Measurements from ENCODE around the gene MMP10. TPM values are rescaled to one million over a fixed set of nuclear protein-coding genes. Genes with fewer than 3 reads are reported as not detected.
A peak's percentile ranks its signal among the peaks of the same experiment; 100 is the strongest.

The MMP10 gene
- total RNA-seq: 0.15 to 0.26 TPM in 2 of 3 replicates, not detected in the other
- long read RNA-seq: 0 reads

DNA sequence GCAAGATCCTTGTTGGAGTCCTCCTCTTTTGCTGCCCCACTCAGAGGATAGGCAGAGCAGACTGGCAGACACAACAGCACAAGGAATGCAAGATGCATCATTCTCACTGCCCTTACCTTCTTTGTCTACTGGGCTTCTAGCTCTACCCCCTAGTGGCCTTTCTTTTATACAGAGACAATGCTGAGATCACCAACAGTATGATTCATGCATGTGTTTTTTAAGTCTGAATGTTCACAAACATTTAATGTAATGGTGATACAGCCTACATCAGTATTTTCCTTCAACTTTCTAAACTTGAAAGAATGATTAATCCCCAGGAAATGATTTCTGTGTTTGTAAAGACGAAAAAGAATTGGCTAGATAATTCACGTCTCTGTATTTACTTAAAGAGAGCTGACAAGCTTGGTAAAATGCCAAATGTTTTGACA lies at the start of gene MMP10:
Gene MMP10, minus strand, starts transcription at position 138 of the 428 bp plus-strand sequence. Its CDS starts 37 bp downstream, at position 101.
- no peak within 1 kb of the TSS for H3K27ac Mint-ChIP-seq (ENCODE audit: unreplicated experiment)
- no peaks in the 10 kb centered on the region for H3K27me3 Mint-ChIP-seq (ENCODE audit: low read depth)
- TF ChIP-seq, protein P1, sequence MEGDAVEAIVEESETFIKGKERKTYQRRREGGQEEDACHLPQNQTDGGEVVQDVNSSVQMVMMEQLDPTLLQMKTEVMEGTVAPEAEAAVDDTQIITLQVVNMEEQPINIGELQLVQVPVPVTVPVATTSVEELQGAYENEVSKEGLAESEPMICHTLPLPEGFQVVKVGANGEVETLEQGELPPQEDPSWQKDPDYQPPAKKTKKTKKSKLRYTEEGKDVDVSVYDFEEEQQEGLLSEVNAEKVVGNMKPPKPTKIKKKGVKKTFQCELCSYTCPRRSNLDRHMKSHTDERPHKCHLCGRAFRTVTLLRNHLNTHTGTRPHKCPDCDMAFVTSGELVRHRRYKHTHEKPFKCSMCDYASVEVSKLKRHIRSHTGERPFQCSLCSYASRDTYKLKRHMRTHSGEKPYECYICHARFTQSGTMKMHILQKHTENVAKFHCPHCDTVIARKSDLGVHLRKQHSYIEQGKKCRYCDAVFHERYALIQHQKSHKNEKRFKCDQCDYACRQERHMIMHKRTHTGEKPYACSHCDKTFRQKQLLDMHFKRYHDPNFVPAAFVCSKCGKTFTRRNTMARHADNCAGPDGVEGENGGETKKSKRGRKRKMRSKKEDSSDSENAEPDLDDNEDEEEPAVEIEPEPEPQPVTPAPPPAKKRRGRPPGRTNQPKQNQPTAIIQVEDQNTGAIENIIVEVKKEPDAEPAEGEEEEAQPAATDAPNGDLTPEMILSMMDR (IDR thresholded peaks at IDR 0.05): peak; percentile 74
- peaks cover 4% of the 10 kb centered on the region for H3K9me3 Mint-ChIP-seq (ENCODE audit: low read depth)
- DNase-seq (ENCODE audit: low spot score): no peak
- H3K36me3 Mint-ChIP-seq (ENCODE audit: low read depth): peaks cover 1% of the 10 kb centered on the region
- H3K4me1 Mint-ChIP-seq (ENCODE audit: low read depth): peaks cover 12% of the 10 kb centered on the region
- H3K4me3 Mint-ChIP-seq (ENCODE audit: unreplicated experiment): no peak within 1 kb of the TSS

DNA sequence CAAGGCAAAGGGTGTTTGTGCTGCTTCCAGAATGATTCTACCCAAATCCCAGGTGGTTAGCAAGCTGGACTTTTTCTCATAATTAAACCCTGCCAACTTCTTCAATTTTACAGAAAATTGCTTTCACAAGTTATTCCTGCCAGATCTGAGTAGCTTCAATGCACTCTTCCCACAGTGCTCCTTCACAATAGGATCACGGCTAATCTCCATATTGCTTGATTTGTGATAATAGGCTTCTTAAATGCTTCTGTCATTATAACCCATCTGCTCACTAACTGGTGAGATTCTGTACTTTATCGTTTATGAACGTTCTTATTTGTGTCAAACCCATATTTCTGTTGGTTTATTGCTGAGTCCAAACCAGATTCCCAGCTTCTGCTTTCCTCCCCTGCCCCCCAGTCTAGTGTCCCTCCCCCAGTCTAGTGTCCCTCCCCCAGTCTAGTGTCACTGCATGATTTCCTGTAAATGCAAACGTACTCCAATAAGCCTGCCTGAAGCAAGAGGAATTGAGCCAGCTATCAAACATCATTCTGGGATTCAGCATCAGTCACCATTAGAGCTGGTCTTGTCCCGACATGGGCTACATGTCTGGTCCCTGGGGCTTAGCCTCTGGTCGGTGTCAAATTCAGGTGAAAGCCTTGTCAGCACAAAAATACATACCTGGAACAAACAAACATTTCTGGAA lies 49.0 kb upstream of the MMP10 start:
- no peak overlapping the region for H3K4me3 Mint-ChIP-seq (ENCODE audit: unreplicated experiment)
- no peaks in the 10 kb centered on the region for H3K36me3 Mint-ChIP-seq (ENCODE audit: low read depth)
- DNase-seq (ENCODE audit: low spot score): no peak
- TF ChIP-seq, protein P1 (IDR thresholded peaks at IDR 0.05): no peak
- no peaks in the 10 kb centered on the region for H3K27me3 Mint-ChIP-seq (ENCODE audit: low read depth)
- no peak overlapping the region for H3K27ac Mint-ChIP-seq (ENCODE audit: unreplicated experiment)
- peaks cover 15% of the 10 kb centered on the region for H3K4me1 Mint-ChIP-seq (ENCODE audit: low read depth)
- H3K9me3 Mint-ChIP-seq (ENCODE audit: low read depth): no peaks in the 10 kb centered on the region

DNA sequence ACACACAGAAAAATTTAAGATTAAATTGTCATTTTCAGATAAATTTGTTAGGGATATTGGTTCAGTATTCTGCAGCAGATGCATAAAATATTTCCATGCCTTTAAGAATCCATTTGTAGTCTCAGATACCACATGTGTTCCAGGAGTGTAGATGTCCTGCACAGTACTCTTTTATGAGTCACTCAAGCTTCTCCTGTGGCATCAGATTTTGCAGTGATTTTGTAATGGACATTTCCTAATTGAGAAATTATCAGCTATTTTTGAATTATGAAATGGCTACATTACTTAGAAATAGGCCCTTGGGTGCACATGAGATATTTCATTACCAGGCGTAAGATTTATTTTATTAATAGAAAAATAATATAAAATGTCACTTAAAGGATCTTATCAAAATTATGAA lies 44.1 kb upstream of the MMP10 start:
- Mint-ChIP-seq H3K27me3 (ENCODE audit: low read depth) (peaks cover 1% of the 10 kb centered on the region), H3K36me3 (ENCODE audit: low read depth) (no peaks in the 10 kb centered on the region), H3K4me1 (ENCODE audit: low read depth) (peaks cover 4% of the 10 kb centered on the region), H3K4me3 (ENCODE audit: unreplicated experiment) (no peak overlapping the region), H3K27ac (ENCODE audit: unreplicated experiment) (no peak overlapping the region), H3K9me3 (ENCODE audit: low read depth) (no peaks in the 10 kb centered on the region)
- TF ChIP-seq, protein P1 (IDR thresholded peaks at IDR 0.05): no peak
- no peak for DNase-seq (ENCODE audit: low spot score)

DNA sequence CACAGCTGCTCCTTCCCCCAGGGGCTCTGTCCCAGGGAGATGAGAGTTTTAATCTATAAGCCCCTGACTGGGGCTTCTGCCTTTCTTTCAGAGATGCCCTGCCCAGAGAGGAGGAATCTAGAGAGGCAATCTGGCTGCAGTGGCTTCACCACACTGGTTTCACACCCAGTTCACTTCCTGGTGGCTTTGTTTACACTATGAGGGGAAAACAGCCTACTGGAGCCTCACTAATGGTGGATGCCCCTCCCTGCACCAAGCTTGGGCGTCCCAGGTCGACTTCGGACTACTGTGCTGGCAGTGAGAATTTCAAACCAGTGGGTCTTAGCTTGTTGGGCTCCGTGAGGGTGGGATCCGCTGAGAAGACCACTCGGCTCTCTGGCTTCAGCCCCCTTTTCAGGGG lies 39.1 kb upstream of the MMP10 start:
- H3K27ac Mint-ChIP-seq (ENCODE audit: unreplicated experiment): no peak overlapping the region

DNA sequence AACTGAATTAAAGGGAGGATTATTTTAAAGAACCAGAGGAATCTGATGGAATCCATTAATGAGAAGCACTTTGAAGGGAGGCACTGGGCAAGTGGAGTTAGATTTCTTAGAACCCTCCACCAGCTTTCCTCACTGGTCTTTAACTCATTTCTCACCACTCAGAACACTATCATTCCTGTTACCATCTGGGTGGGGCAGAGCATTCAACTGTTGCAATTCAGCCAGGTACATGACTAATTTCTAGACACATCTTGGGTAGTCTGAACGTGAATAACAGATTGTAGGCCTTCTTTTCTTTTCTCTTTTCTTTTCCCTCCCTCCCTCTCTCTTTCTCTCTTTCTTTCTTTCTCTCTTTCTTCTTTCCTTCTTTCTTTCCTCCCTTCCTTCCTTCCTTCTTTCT lies 33.1 kb upstream of the MMP10 start:
- Mint-ChIP-seq H3K36me3 (ENCODE audit: low read depth) (peaks cover 15% of the 10 kb centered on the region), H3K4me3 (ENCODE audit: unreplicated experiment) (no peak overlapping the region), H3K27me3 (ENCODE audit: low read depth) (no peaks in the 10 kb centered on the region), H3K9me3 (ENCODE audit: low read depth) (peaks cover 22% of the 10 kb centered on the region), H3K27ac (ENCODE audit: unreplicated experiment) (no peak overlapping the region), H3K4me1 (ENCODE audit: low read depth) (peaks cover 4% of the 10 kb centered on the region)
- TF ChIP-seq, protein P1 (IDR thresholded peaks at IDR 0.05): no peak
- no peak for DNase-seq (ENCODE audit: low spot score)

More for the DNA sequence above, 39.1 kb upstream of the MMP10 start:
- TF ChIP-seq, protein P1 (IDR thresholded peaks at IDR 0.05): no peak
- Mint-ChIP-seq H3K4me1 (ENCODE audit: low read depth) (no peaks in the 10 kb centered on the region), H3K27me3 (ENCODE audit: low read depth) (peaks cover 1% of the 10 kb centered on the region), H3K4me3 (ENCODE audit: unreplicated experiment) (no peak overlapping the region), H3K9me3 (ENCODE audit: low read depth) (peaks cover 24% of the 10 kb centered on the region), H3K36me3 (ENCODE audit: low read depth) (peaks cover 16% of the 10 kb centered on the region)
- DNase-seq (ENCODE audit: low spot score): no peak

Measured in chondrocyte (in vitro differentiated cells).